RPMI8226 (cell line): Measurements from ENCODE around the gene CRTC1.
"Not testable (repeated sequence)": the region's sequence is repeated elsewhere in the genome, so short reads cannot be mapped to it uniquely, and the experiment has no call there.

Source experiments
- DNase-seq: peaks from one replicate; pipeline ENCODE4 v3.0.0-alpha.2; 2015

Gene CRTC1

DNA sequence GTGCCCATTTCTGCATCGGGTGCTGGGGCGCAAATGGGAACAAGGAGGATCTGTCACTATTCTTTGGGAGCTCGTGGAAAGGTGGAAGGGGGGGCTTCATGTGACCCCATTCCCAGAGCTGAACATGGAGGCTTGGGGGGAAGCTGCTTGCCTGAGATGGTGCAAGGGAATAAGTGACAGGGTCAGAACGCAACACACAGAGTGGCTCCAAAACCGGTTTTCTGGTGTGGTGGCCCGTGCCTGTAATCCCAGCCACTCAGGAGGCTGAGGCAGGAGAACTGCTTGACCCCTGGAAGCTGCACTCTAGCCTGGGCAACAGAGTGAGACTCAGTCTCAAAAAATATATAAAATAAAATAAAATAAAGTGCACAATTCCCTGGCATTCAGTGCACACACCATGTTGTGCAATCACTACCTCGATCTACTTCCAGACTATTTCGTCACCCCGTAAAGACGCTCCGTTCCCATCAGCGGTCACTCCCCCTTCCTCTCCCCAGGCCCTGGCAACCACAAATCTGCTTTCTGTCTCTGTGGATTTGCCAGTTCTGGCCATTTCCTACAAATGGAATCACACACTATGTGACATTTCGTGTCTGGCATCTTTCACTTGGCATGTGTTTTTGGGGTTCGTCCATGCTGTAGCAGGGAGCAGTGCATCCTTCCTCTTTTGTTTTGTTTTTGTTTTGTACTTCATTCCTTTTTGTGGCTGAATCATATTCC lies 125.8 kb downstream of the CRTC1 start:
- DNase-seq, result no peak

- not testable (repeated sequence) for DNase-seq
Measured at GRCh38 chr19:18811638-18812037, 128.2 kb downstream of the CRTC1 start.

GRCh38 chr19:18814063-18814462 lies 130.6 kb downstream of the CRTC1 start:
- no peak for DNase-seq

- DNase-seq, result no peak
Measured at GRCh38 chr19:18815673-18816072, 132.2 kb downstream of the CRTC1 start.

DNA sequence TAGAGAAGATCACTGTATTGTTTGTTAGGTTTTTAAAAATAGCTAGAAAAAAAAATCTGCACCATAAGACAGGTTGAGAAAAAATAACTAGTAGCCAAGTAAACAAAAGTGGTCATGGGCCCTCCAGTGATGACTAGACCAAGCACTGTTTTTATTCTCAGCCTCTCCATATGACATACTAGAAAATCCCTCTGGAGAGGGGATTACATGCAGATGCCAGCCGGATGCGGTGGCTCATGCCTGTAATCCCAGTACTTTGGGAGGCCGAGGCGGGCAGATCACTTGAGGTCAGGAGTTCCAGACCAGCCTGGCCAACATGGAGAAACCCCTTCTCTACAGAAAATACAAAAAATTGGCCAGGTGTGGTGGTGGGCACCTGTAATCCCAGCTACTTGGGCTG lies 133.2 kb downstream of the CRTC1 start:
- DNase-seq, result not testable (repeated sequence)

DNA sequence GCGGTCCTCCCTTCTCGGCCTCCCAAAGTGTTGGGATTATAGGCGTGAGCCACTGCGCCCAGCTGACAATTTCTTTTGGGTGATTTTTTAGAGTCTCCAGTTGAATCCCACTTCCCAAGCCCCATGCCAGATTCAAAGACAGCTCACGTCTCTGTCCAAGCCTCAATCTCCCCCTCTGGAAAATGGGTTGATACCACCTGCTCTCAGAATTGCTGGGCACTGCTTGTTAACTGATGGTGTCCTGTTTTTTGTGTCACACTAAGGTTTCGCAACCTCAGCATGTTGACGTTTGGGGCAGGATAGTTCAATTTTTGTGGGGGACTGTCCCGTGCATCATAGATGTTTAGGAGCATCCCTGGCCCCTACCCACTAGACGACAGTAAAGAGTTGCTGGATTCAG lies 134.1 kb downstream of the CRTC1 start:
- no peak for DNase-seq

- DNase-seq, result no peak
Measured at GRCh38 chr19:18828786-18829185, 145.3 kb downstream of the CRTC1 start.

GRCh38 chr19:18830488-18830887 lies 147.0 kb downstream of the CRTC1 start:
- DNase-seq, result no peak

GRCh38 chr19:18831524-18832305 lies 148.2 kb downstream of the CRTC1 start, which contains the start of gene UPF1:
Gene UPF1 (plus strand): TSS chr19:18831959. CDS start chr19:18832210, 251 bp downstream.
- peak; percentile 97 for DNase-seq
